Fibroblast of lung (primary cell): ENCODE measurements around the gene SLC13A3.

Experiments
- CTCF ChIP-seq, 2 donors: IDR thresholded peaks in 1 of 2; conservative IDR thresholded peaks in 1 of 2; 1 replicate in 1 of 2; 2 replicates in 1 of 2; pipeline ENCODE4 v1.5.1; 2011 to 2012; ENCODE audit warnings: low read length in 2 of 2, control low read depth in 1 of 2, inconsistent platforms in 1 of 2, low read depth in 1 of 2, mild to moderate bottlenecking in 1 of 2
- EZH2 ChIP-seq: IDR thresholded peaks from 2 replicates; pipeline ENCODE4 v1.5.1; 2012; ENCODE audit warnings: low read length, control low read depth, mild to moderate bottlenecking; ENCODE audit errors: missing control alignments

GRCh38 chr20:46599227-46599987 lies 51.9 kb downstream of the SLC13A3 start:
- TF ChIP-seq CTCF (conservative IDR thresholded peaks at IDR 0.05 in 1 of 2, IDR thresholded peaks at IDR 0.05 in 1 of 2; ENCODE audit: low read depth in 1 of 2, low read length in 2 of 2) (no peak), EZH2 (no peak)
